Measurements from ENCODE around the gene AP3B1.

- TF ChIP-seq, protein P1, sequence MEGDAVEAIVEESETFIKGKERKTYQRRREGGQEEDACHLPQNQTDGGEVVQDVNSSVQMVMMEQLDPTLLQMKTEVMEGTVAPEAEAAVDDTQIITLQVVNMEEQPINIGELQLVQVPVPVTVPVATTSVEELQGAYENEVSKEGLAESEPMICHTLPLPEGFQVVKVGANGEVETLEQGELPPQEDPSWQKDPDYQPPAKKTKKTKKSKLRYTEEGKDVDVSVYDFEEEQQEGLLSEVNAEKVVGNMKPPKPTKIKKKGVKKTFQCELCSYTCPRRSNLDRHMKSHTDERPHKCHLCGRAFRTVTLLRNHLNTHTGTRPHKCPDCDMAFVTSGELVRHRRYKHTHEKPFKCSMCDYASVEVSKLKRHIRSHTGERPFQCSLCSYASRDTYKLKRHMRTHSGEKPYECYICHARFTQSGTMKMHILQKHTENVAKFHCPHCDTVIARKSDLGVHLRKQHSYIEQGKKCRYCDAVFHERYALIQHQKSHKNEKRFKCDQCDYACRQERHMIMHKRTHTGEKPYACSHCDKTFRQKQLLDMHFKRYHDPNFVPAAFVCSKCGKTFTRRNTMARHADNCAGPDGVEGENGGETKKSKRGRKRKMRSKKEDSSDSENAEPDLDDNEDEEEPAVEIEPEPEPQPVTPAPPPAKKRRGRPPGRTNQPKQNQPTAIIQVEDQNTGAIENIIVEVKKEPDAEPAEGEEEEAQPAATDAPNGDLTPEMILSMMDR (conservative IDR thresholded peaks at IDR 0.05; ENCODE audit: low read depth in 2 of 2): no peak
- no peak for TF ChIP-seq REST (IDR thresholded peaks at IDR 0.05; ENCODE audit: unreplicated experiment)
Observed at GRCh38 chr5:78109891-78110324, 184.6 kb downstream of the AP3B1 start.

Measured in GM23338 (cell line).